BLaER1 treated with 17β-estradiol and CSF1 and Interleukin-3, amounts not matched to agents 10 nM and 100 nM (cell line): ENCODE data around the gene PTTG1.

Source experiments
- H3K27ac ChIP-seq, 11 experiments: shearing (Covaris generic); formaldehyde crosslinking; 2 replicates each; pipeline ENCODE4 v1.8.1; 2022
- H3K27me3 ChIP-seq, 11 experiments: shearing (Covaris generic); formaldehyde crosslinking; 2 replicates each; pipeline ENCODE4 v1.8.1; 2022
- H3K36me3 ChIP-seq, 11 experiments: shearing (Covaris generic); formaldehyde crosslinking; 2 replicates each; pipeline ENCODE4 v1.8.1; 2022
- H3K4me1 ChIP-seq, 10 experiments: shearing (Covaris generic); formaldehyde crosslinking; 2 replicates each; pipeline ENCODE4 v1.8.1; 2022
- H3K4me2 ChIP-seq, 11 experiments: shearing (Covaris generic); formaldehyde crosslinking; 2 replicates each; pipeline ENCODE4 v1.8.1; 2022
- H3K4me3 ChIP-seq, 10 experiments: shearing (Covaris generic); formaldehyde crosslinking; 2 replicates each; pipeline ENCODE4 v1.8.1; 2022
- H3K9ac ChIP-seq, 11 experiments: shearing (Covaris generic); formaldehyde crosslinking; 2 replicates each; pipeline ENCODE4 v1.8.1; 2022
- H3K9me3 ChIP-seq, 11 experiments: shearing (Covaris generic); formaldehyde crosslinking; replicated peaks in 1 of 11; 2 replicates each; pipeline ENCODE4 v1.8.1; 2022
- H4K20me1 ChIP-seq, 11 experiments: shearing (Covaris generic); formaldehyde crosslinking; 2 replicates each; pipeline ENCODE4 v1.8.1; 2022
- Cebpa-rat ChIP-seq, 11 experiments: shearing (Covaris generic); IDR thresholded peaks; 2 replicates each; pipeline ENCODE4 v1.8.1; 2022

The PTTG1 gene

GRCh38 chr5:160475864-160476438, 54.3 kb downstream of the PTTG1 start:
- TF ChIP-seq Cebpa-rat (IDR thresholded peaks at IDR 0.05), result no peak
- no peak overlapping the region for H3K27ac ChIP-seq
- H3K4me2 ChIP-seq, result peak overlapping the region in 2 of 11 experiments; percentile 35 to 44; a peak in 4 of 22 replicates
- peaks cover 0 to 100% (median 30%) of the 10 kb centered on the region in 11 experiments; a peak in 14 of 22 replicates for H4K20me1 ChIP-seq
- no peak overlapping the region for H3K9ac ChIP-seq
- no peak overlapping the region for H3K4me3 ChIP-seq
- peaks cover 16 to 100% (median 30%) of the 10 kb centered on the region in 10 experiments for H3K4me1 ChIP-seq
- H3K9me3 ChIP-seq, result no peaks in the 10 kb centered on the region; a peak in 1 of 22 replicates
- peaks cover 5 to 96% (median 56%) of the 10 kb centered on the region in 11 experiments; a peak in 19 of 22 replicates for H3K36me3 ChIP-seq
- H3K27me3 ChIP-seq, result no peaks in the 10 kb centered on the region

GRCh38 chr5:160477266-160477970, 55.8 kb downstream of the PTTG1 start:
- TF ChIP-seq Cebpa-rat (IDR thresholded peaks at IDR 0.05), result no peak
- H4K20me1 ChIP-seq, result peaks cover 0 to 100% (median 30%) of the 10 kb centered on the region in 11 experiments; a peak in 14 of 22 replicates
- no peaks in the 10 kb centered on the region for H3K27me3 ChIP-seq
- H3K9me3 ChIP-seq, result peaks cover 0 to under 1% (median 0%) of the 10 kb centered on the region in 11 experiments; a peak in 2 of 22 replicates
- no peak overlapping the region for H3K4me3 ChIP-seq
- H3K9ac ChIP-seq, result peak overlapping the region in 1 of 11 experiments; percentile 44; a peak in 1 of 22 replicates
- peaks cover 7 to 96% (median 66%) of the 10 kb centered on the region in 11 experiments; a peak in 19 of 22 replicates for H3K36me3 ChIP-seq
- peaks cover 2 to 94% (median 15%) of the 10 kb centered on the region in 10 experiments; a peak in 19 of 20 replicates for H3K4me1 ChIP-seq
- no peak overlapping the region for H3K27ac ChIP-seq
- H3K4me2 ChIP-seq, result peak overlapping the region in 4 of 11 experiments; percentile 1 to 35 (median 18); a peak in 5 of 22 replicates

GRCh38 chr5:160478163-160478562, 56.5 kb downstream of the PTTG1 start:
- H3K9ac ChIP-seq, result no peak overlapping the region
- no peak overlapping the region for H3K4me3 ChIP-seq
- H3K27ac ChIP-seq, result no peak overlapping the region
- peak overlapping the region in 2 of 11 experiments; percentile 28 to 35; a peak in 3 of 22 replicates for H3K4me2 ChIP-seq
- peaks cover 0 to 93% (median 9%) of the 10 kb centered on the region in 10 experiments; a peak in 13 of 20 replicates for H3K4me1 ChIP-seq
- peaks cover 0 to 100% (median 30%) of the 10 kb centered on the region in 11 experiments; a peak in 14 of 22 replicates for H4K20me1 ChIP-seq
- no peak for TF ChIP-seq Cebpa-rat (IDR thresholded peaks at IDR 0.05)
- no peaks in the 10 kb centered on the region for H3K27me3 ChIP-seq
- peaks cover 11 to 97% (median 68%) of the 10 kb centered on the region in 11 experiments; a peak in 19 of 22 replicates for H3K36me3 ChIP-seq
- H3K9me3 ChIP-seq, result peaks cover 0 to 5% (median 0%) of the 10 kb centered on the region in 11 experiments; a peak in 2 of 22 replicates
